Liver (tissue), 9 donors: Measurements from ENCODE around the gene TLR9. TPM values are rescaled to one million over a fixed set of nuclear protein-coding genes. Genes with fewer than 3 reads are reported as not detected.

Experiments
- DNase-seq: peaks from one replicate; pipeline ENCODE4 v3.0.0-alpha.2; 2017; ENCODE audit warnings: low spot score
- H3K27ac ChIP-seq, 2 donors: one replicate each; pipeline ENCODE4 v1.7.0; 2013; ENCODE audit warnings: inconsistent platforms in 2 of 2, low read length in 2 of 2, control low read depth in 1 of 2, low read depth in 1 of 2, mild to moderate bottlenecking in 1 of 2
- H3K27me3 ChIP-seq, 4 donors: one replicate each; pipeline versions ENCODE4 v1.6.1 to v1.7.0; 2013; ENCODE audit warnings: low read length in 3 of 4, inconsistent platforms in 1 of 4, mild to moderate bottlenecking in 1 of 4, moderate library complexity in 1 of 4; ENCODE audit not compliant: control insufficient read depth in 4 of 4, insufficient read depth in 4 of 4
- H3K36me3 ChIP-seq, 4 donors: one replicate each; pipeline versions ENCODE4 v1.6.1 to v1.7.0; 2013; ENCODE audit warnings: low read length in 3 of 4, mild to moderate bottlenecking in 3 of 4, low read depth in 1 of 4, moderate library complexity in 1 of 4; ENCODE audit not compliant: control insufficient read depth in 4 of 4, insufficient read depth in 3 of 4
- H3K4me1 ChIP-seq, 4 donors: one replicate each; pipeline versions ENCODE4 v1.6.1 to v1.7.0; 2013; ENCODE audit warnings: low read length in 3 of 4, mild to moderate bottlenecking in 3 of 4, moderate library complexity in 1 of 4; ENCODE audit not compliant: control insufficient read depth in 4 of 4, insufficient read depth in 4 of 4
- H3K4me3 ChIP-seq, 3 donors: one replicate each; pipeline versions ENCODE4 v1.6.1 to v1.7.0; 2013; ENCODE audit warnings: low read length in 3 of 3, control low read depth in 1 of 3, low read depth in 1 of 3, mild to moderate bottlenecking in 1 of 3
- H3K9ac ChIP-seq, 2 donors: one replicate each; pipeline ENCODE4 v1.7.0; 2013; ENCODE audit warnings: low read length in 2 of 2, mild to moderate bottlenecking in 2 of 2, moderate library complexity in 2 of 2, control low read depth in 1 of 2, low read depth in 1 of 2
- H3K9me3 ChIP-seq, 4 donors: one replicate each; pipeline versions ENCODE4 v1.6.1 to v1.7.0; 2013; ENCODE audit warnings: low read length in 3 of 4; ENCODE audit not compliant: control insufficient read depth in 4 of 4
- ATF3 ChIP-seq: IDR thresholded peaks from 2 replicates; pipeline ENCODE4 v1.6.1; 2016; ENCODE audit warnings: antibody characterized with exemption
- CTCF ChIP-seq: fragments of 150-350 bp; IDR thresholded peaks from 2 replicates; pipeline ENCODE4 v1.5.1; 2017; ENCODE audit warnings: improper control_type of control experiment, low read depth, low read length; ENCODE audit not compliant: missing input control
- EGR1 ChIP-seq, 2 donors: IDR thresholded peaks; 2 replicates each; pipeline ENCODE4 v1.6.1; 2016 to 2018; ENCODE audit warnings: antibody characterized with exemption in 2 of 2, low read depth in 2 of 2
- FOXA1 ChIP-seq: IDR thresholded peaks from 2 replicates; pipeline ENCODE4 v1.6.1; 2016; ENCODE audit warnings: antibody characterized with exemption
- FOXA2 ChIP-seq: IDR thresholded peaks from 2 replicates; pipeline ENCODE4 v1.6.1; 2016; ENCODE audit warnings: antibody characterized with exemption
- GABPA ChIP-seq, 2 donors: IDR thresholded peaks in 1 of 2; conservative IDR thresholded peaks in 1 of 2; 2 replicates each; pipeline ENCODE4 v1.6.1; 2016; ENCODE audit warnings: antibody characterized with exemption in 2 of 2, mild to moderate bottlenecking in 1 of 2, moderate library complexity in 1 of 2
- HNF4A ChIP-seq, 2 donors: conservative IDR thresholded peaks; 2 replicates each; pipeline ENCODE4 v1.6.1; 2016; ENCODE audit warnings: antibody characterized with exemption in 2 of 2, mild to moderate bottlenecking in 2 of 2
- HNF4G ChIP-seq: IDR thresholded peaks from 2 replicates; pipeline ENCODE4 v1.6.1; 2016; ENCODE audit warnings: antibody characterized with exemption
- JUND ChIP-seq, 2 donors: IDR thresholded peaks; 2 replicates each; pipeline ENCODE4 v1.6.1; 2016; ENCODE audit warnings: antibody characterized with exemption in 2 of 2
- MAX ChIP-seq: IDR thresholded peaks from 2 replicates; pipeline ENCODE4 v1.6.1; 2016; ENCODE audit warnings: antibody characterized with exemption
- NR2F2 ChIP-seq: IDR thresholded peaks from 2 replicates; pipeline ENCODE4 v1.6.1; 2016; ENCODE audit warnings: antibody characterized with exemption
- RAD21 ChIP-seq, 2 donors: IDR thresholded peaks; 2 replicates each; pipeline ENCODE4 v1.6.1; 2016; ENCODE audit warnings: antibody characterized with exemption in 2 of 2, mild to moderate bottlenecking in 2 of 2
- REST ChIP-seq: IDR thresholded peaks from 2 replicates; pipeline ENCODE4 v1.6.1; 2016; ENCODE audit warnings: antibody characterized with exemption, mild to moderate bottlenecking
- RXRA ChIP-seq, 2 donors: IDR thresholded peaks; 2 replicates each; pipeline ENCODE4 v1.6.1; 2017 to 2018; ENCODE audit warnings: antibody characterized with exemption in 2 of 2, mild to moderate bottlenecking in 1 of 2
- SP1 ChIP-seq: IDR thresholded peaks from 2 replicates; pipeline ENCODE4 v1.6.1; 2018; ENCODE audit warnings: antibody characterized with exemption, mild to moderate bottlenecking
- TAF1 ChIP-seq: conservative IDR thresholded peaks from 2 replicates; pipeline ENCODE4 v1.6.1; 2016; ENCODE audit warnings: antibody characterized with exemption, mild to moderate bottlenecking
- YY1 ChIP-seq: IDR thresholded peaks from 2 replicates; pipeline ENCODE4 v1.6.1; 2016; ENCODE audit warnings: antibody characterized with exemption, mild to moderate bottlenecking
- ZBTB33 ChIP-seq: IDR thresholded peaks from 2 replicates; pipeline ENCODE4 v1.6.1; 2016; ENCODE audit warnings: antibody characterized with exemption
- WGBS: extraction: QIAGEN DNeasy Blood & Tissue Kit; methylation state at CpG from one replicate; pipeline ENCODE4 v1.1.7; 2013; 5-methylcytosine and 5-hydroxymethylcytosine counted together
- polyA plus RNA-seq, 2 donors: library from polyadenylated mRNA; stranded (reverse) in 1 of 2; unstranded in 1 of 2; fragments of 200-250 nt in 1 of 2; fragments of >200 nt in 1 of 2; fragmentation: Nextera tagmentation in 1 of 2; extraction: Ambion mirVana in 1 of 2; gene quantifications; one replicate each; pipeline versions ENCODE4 v1.2.1 to v1.2.3, GENCODE V29; 2013 to 2015
- total RNA-seq, 2 donors: library from RNA; depleted of rRNA; stranded (reverse); fragments of >200 nt; gene quantifications; one replicate each; pipeline ENCODE4 v1.2.3, GENCODE V29; 2014
- donor health status: healthy.
- donor health status: healthy.
- donor health status: healthy.
- donor health status: healthy.
- donor health status: healthy.

Gene TLR9
- total and polyA plus RNA-seq, 4 donors: 0.02 TPM; not detected in 3

- no peaks in the 10 kb centered on the region for H3K36me3 ChIP-seq
- no peaks in the 10 kb centered on the region for H3K9me3 ChIP-seq
- H3K27me3 ChIP-seq: no peaks in the 10 kb centered on the region
- no peak for DNase-seq
- H3K9ac ChIP-seq: no peak overlapping the region
- peaks cover 21 to 84% (median 57%) of the 10 kb centered on the region in 4 donors for H3K4me1 ChIP-seq
- H3K4me3 ChIP-seq: no peak overlapping the region
- peak in 1 of 2 donors; percentile 13 for TF ChIP-seq RXRA (IDR thresholded peaks at IDR 0.05)
- TF ChIP-seq HNF4A (conservative IDR thresholded peaks at IDR 0.05): peak in 1 of 2 donors; percentile 7
- no peak for TF ChIP-seq ATF3
- WGBS: 58% methylated on average over 5 of the region's 5 CpGs
- peak overlapping the region in 1 of 2 donors; percentile 31 for H3K27ac ChIP-seq
Measured at GRCh38 chr3:52236424-52236886, 11.0 kb upstream of the TLR9 start.

GRCh38 chr3:52234516-52235447, 9.3 kb upstream of the TLR9 start:
- TF ChIP-seq RAD21 (IDR thresholded peaks at IDR 0.05) (no peak), NR2F2 (no peak), HNF4G (no peak), HNF4A (conservative IDR thresholded peaks at IDR 0.05) (no peak), CTCF (no peak), FOXA2 (no peak), YY1 (no peak), RXRA (IDR thresholded peaks at IDR 0.05) (no peak), GABPA (IDR thresholded peaks at IDR 0.05 in 1 of 2, conservative IDR thresholded peaks at IDR 0.05 in 1 of 2) (no peak), MAX (no peak), TAF1 (no peak), JUND (IDR thresholded peaks at IDR 0.05) (no peak), ZBTB33 (no peak), SP1 (no peak), EGR1 (IDR thresholded peaks at IDR 0.05; ENCODE audit: low read depth in 2 of 2) (no peak), REST (no peak), ATF3 (no peak), FOXA1 (no peak)
- no peak overlapping the region for H3K9ac ChIP-seq
- no peaks in the 10 kb centered on the region for H3K27me3 ChIP-seq
- peaks cover 0 to 14% (median 7%) of the 10 kb centered on the region in 4 donors for H3K36me3 ChIP-seq
- peaks cover 21 to 78% (median 59%) of the 10 kb centered on the region in 4 donors for H3K4me1 ChIP-seq
- 84% methylated on average over 15 of the region's 15 CpGs for WGBS
- DNase-seq: no peak
- no peak overlapping the region for H3K4me3 ChIP-seq
- H3K27ac ChIP-seq: peak overlapping the region; percentile 29 to 85
- H3K9me3 ChIP-seq: no peaks in the 10 kb centered on the region
